KG1 (cell line): ENCODE data around the gene NDE1.
A peak's percentile ranks its signal among the peaks of the same experiment; 100 is the strongest.

Experiments
- DNase-seq: peaks from one replicate; lab custom pipeline; 2025; lab: John Stamatoyannopoulos, UW

Gene NDE1

GRCh38 chr16:15739464-15739863, 89.4 kb downstream of the NDE1 start:
- DNase-seq, result no peak

GRCh38 chr16:15739950-15740349, 89.9 kb downstream of the NDE1 start:
- no peak for DNase-seq

GRCh38 chr16:15741207-15741871, 91.3 kb downstream of the NDE1 start:
- no peak for DNase-seq

GRCh38 chr16:15742716-15743115, 92.7 kb downstream of the NDE1 start:
- DNase-seq, result no peak

- DNase-seq, result no peak
Observed at GRCh38 chr16:15743657-15744056, 93.6 kb downstream of the NDE1 start.

GRCh38 chr16:15746332-15746731, 96.3 kb downstream of the NDE1 start:
- no peak for DNase-seq

GRCh38 chr16:15747937-15748336, 97.9 kb downstream of the NDE1 start:
- no peak for DNase-seq

GRCh38 chr16:15748654-15749053, 98.6 kb downstream of the NDE1 start:
- DNase-seq, result no peak

- DNase-seq, result no peak
Observed at GRCh38 chr16:15749371-15749770, 99.3 kb downstream of the NDE1 start.

- no peak for DNase-seq
Observed at GRCh38 chr16:15749985-15750384, 99.9 kb downstream of the NDE1 start.

GRCh38 chr16:15751940-15752339, 101.9 kb downstream of the NDE1 start:
- no peak for DNase-seq

- no peak for DNase-seq
Observed at GRCh38 chr16:15752717-15753488, 102.9 kb downstream of the NDE1 start.

- no peak for DNase-seq
Observed at GRCh38 chr16:15754821-15755534, 104.9 kb downstream of the NDE1 start.

- no peak for DNase-seq
Observed at GRCh38 chr16:15757077-15757386, 107.0 kb downstream of the NDE1 start.

- DNase-seq, result no peak
Observed at GRCh38 chr16:15757630-15758251, 107.7 kb downstream of the NDE1 start.

GRCh38 chr16:15759070-15759469, 109.0 kb downstream of the NDE1 start:
- no peak for DNase-seq

- no peak for DNase-seq
Observed at GRCh38 chr16:15760129-15760528, 110.1 kb downstream of the NDE1 start.

- no peak for DNase-seq
Observed at GRCh38 chr16:15764112-15764511, 114.1 kb downstream of the NDE1 start.

- no peak for DNase-seq
Observed at GRCh38 chr16:15765116-15765515, 115.1 kb downstream of the NDE1 start.

- DNase-seq, result peak; percentile 22
Observed at GRCh38 chr16:15765880-15766279, 115.8 kb downstream of the NDE1 start.

GRCh38 chr16:15766918-15767317, 116.9 kb downstream of the NDE1 start:
- DNase-seq, result no peak

GRCh38 chr16:15768201-15768600, 118.2 kb downstream of the NDE1 start:
- no peak for DNase-seq

- no peak for DNase-seq
Observed at GRCh38 chr16:15769239-15769638, 119.2 kb downstream of the NDE1 start.
